ENCODE results near the gene NR2F2. TPM values are rescaled to one million over a fixed set of nuclear protein-coding genes. Genes with fewer than 3 reads are reported as not detected.

NR2F2 gene
- total and polyA plus RNA-seq, 2 of the 13 experiments (the other 11 are each of a cell fraction or from before 2014, with no cell fraction given) = 3.5 to 4.7 TPM

DNA sequence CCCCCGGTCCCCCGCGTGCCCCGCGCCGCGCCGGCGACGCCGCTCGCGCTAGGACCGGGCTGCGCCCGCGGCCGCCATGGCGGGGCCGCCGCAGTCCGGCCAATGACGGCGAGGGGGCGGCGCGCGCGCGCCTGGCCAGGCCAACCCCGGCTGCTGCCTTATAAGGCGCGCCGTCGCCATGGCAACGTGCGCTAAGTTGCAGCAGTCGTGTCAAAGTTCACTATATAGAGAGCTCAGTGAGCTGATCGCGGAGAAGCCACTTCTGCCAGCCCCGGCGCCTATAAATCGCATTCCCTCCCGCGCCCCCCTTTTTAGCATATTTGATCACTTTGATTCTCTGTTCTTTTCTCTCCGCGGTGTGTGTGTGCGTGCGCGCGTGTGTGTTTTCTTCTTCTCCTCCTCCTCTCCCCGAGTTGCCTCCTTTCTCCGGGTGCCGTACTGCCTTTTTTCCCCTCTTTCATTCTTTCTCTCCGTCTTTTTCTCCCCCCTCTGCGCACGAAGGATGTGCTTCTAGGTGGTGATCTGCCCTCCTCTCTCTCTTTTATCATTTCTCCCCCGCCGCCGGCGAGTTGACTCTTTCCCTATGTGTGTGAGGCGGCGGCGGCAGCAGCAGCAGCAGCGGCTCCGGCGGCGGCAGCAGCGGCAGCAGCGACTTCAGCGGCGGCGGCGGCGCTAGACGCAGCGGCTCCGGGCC is at the start of gene NR2F2 (continued):
- TF ChIP-seq KIAA2018 (CRISPR knock-in tag; IDR thresholded peaks at IDR 0.05; ENCODE audit: borderline replicate concordance) = no peak
- no peak; the same call in 1 of the 2 replicates for TF ChIP-seq RFXAP (CRISPR knock-in tag; IDR thresholded peaks at IDR 0.05; ENCODE audit: borderline replicate concordance)
- 0 out of 2 replicates have a peak, but pooled peaks have one; percentile 27 for TF ChIP-seq BRD4 (CRISPR knock-in tag; IDR thresholded peaks at IDR 0.05)
- no peak for TF ChIP-seq HIVEP1 (CRISPR knock-in tag; IDR thresholded peaks at IDR 0.05)
- TF ChIP-seq, protein P1, sequence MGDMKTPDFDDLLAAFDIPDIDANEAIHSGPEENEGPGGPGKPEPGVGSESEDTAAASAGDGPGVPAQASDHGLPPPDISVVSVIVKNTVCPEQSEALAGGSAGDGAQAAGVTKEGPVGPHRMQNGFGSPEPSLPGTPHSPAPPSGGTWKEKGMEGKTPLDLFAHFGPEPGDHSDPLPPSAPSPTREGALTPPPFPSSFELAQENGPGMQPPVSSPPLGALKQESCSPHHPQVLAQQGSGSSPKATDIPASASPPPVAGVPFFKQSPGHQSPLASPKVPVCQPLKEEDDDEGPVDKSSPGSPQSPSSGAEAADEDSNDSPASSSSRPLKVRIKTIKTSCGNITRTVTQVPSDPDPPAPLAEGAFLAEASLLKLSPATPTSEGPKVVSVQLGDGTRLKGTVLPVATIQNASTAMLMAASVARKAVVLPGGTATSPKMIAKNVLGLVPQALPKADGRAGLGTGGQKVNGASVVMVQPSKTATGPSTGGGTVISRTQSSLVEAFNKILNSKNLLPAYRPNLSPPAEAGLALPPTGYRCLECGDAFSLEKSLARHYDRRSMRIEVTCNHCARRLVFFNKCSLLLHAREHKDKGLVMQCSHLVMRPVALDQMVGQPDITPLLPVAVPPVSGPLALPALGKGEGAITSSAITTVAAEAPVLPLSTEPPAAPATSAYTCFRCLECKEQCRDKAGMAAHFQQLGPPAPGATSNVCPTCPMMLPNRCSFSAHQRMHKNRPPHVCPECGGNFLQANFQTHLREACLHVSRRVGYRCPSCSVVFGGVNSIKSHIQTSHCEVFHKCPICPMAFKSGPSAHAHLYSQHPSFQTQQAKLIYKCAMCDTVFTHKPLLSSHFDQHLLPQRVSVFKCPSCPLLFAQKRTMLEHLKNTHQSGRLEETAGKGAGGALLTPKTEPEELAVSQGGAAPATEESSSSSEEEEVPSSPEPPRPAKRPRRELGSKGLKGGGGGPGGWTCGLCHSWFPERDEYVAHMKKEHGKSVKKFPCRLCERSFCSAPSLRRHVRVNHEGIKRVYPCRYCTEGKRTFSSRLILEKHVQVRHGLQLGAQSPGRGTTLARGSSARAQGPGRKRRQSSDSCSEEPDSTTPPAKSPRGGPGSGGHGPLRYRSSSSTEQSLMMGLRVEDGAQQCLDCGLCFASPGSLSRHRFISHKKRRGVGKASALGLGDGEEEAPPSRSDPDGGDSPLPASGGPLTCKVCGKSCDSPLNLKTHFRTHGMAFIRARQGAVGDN (CRISPR knock-in tag; IDR thresholded peaks at IDR 0.05) = peak; percentile 48
- TF ChIP-seq, protein P2, sequence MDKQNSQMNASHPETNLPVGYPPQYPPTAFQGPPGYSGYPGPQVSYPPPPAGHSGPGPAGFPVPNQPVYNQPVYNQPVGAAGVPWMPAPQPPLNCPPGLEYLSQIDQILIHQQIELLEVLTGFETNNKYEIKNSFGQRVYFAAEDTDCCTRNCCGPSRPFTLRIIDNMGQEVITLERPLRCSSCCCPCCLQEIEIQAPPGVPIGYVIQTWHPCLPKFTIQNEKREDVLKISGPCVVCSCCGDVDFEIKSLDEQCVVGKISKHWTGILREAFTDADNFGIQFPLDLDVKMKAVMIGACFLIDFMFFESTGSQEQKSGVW (CRISPR knock-in tag; IDR thresholded peaks at IDR 0.05; ENCODE audit: borderline replicate concordance) = no peak
- no peak for TF ChIP-seq ZSCAN30 (CRISPR knock-in tag; IDR thresholded peaks at IDR 0.05)
- peak; percentile 78; the same call in 1 of the 2 replicates for TF ChIP-seq SIN3A (IDR thresholded peaks at IDR 0.05; ENCODE audit: borderline replicate concordance, low read depth, low read length)
- TF ChIP-seq, protein P3, sequence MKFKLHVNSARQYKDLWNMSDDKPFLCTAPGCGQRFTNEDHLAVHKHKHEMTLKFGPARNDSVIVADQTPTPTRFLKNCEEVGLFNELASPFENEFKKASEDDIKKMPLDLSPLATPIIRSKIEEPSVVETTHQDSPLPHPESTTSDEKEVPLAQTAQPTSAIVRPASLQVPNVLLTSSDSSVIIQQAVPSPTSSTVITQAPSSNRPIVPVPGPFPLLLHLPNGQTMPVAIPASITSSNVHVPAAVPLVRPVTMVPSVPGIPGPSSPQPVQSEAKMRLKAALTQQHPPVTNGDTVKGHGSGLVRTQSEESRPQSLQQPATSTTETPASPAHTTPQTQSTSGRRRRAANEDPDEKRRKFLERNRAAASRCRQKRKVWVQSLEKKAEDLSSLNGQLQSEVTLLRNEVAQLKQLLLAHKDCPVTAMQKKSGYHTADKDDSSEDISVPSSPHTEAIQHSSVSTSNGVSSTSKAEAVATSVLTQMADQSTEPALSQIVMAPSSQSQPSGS (CRISPR knock-in tag; IDR thresholded peaks at IDR 0.05) = peak; percentile 24; the same call in 1 of the 2 replicates
- peak; percentile 71; the same call in 1 of the 2 replicates for TF ChIP-seq KMT2A (CRISPR knock-in tag; IDR thresholded peaks at IDR 0.05)
